CD4-positive, alpha-beta T cell treated with Interleukin-17A for 4 hours (primary cell): Measurements from ENCODE around the gene HAPLN2.
A peak's percentile ranks its signal among the peaks of the same experiment; 100 is the strongest.
"Not testable (repeated sequence)": the region's sequence is repeated elsewhere in the genome, so short reads cannot be mapped to it uniquely, and the experiment has no call there.

ENCODE experiments used
- DNase-seq: peaks from one replicate; pipeline ENCODE4 v3.0.0-alpha.2; 2020; ENCODE audit warnings: mixed read lengths

HAPLN2 gene

DNA sequence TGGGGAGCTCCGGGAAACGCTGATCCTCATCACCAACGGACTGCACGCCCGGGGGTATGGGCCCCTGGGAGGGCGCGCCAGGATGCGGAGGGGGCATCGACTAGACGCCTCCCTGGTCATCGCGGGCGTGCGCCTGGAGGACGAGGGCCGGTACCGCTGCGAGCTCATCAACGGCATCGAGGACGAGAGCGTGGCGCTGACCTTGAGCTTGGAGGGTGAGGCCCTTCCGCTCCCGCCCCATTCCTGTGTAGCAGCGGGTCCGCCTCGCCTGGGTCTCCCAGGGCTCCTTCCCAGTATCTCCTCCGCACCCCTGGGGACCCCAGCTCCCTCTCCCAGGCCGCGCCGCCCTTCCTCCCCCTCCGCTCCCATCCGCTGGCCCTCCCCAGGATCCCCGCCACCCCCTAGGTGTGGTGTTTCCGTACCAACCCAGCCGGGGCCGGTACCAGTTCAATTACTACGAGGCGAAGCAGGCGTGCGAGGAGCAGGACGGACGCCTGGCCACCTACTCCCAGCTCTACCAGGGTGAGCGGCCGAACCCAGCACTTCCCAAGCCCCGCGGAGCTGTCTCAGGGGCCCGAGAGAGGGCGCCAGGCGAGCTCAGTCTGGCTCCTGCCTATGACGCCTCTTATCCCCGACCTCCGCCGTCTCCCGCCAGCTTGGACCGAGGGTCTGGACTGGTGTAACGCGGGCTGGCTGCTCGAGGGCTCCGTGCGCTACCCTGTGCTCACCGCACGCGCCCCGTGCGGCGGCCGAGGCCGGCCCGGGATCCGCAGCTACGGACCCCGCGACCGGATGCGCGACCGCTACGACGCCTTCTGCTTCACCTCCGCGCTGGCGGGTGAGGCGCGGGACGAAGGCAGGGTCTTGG lies 5.0 kb downstream of the HAPLN2 start:
- DNase-seq, result peak; percentile 56

- peak; percentile 20 for DNase-seq
Measured at GRCh38 chr1:156624814-156625435, 5.7 kb downstream of the HAPLN2 start.

GRCh38 chr1:156625436-156626078 lies 6.3 kb downstream of the HAPLN2 start:
- peak; percentile 85 for DNase-seq

GRCh38 chr1:156626079-156626438 lies 6.8 kb downstream of the HAPLN2 start:
- no peak for DNase-seq

GRCh38 chr1:156627313-156627880 lies 8.2 kb downstream of the HAPLN2 start:
- peak; percentile 52 for DNase-seq

- no peak for DNase-seq
Measured at GRCh38 chr1:156629823-156630449, 10.7 kb downstream of the HAPLN2 start.

DNA sequence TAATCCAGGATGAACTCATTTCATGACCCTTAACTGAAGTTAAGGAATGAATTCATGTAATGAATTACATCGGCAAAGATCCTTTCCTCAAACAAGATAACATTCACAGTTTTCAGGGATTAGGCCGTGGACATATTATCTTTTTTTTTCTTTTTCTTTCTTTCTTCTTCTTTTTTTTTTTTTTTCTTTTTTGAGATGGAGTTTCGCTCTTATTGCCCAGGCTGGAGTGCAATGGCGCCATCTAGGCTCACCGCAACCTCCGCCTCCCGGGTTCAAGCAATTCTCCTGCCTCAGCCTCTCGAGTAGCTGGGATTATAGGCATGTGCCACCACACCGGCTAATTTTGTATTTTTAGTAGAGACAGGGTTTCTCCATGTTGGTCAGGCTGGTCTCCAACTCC lies 11.9 kb downstream of the HAPLN2 start:
- not testable (repeated sequence) for DNase-seq

- no peak for DNase-seq
Measured at GRCh38 chr1:156632355-156632754, 13.1 kb downstream of the HAPLN2 start.

- no peak for DNase-seq
Measured at GRCh38 chr1:156638189-156638985, 19.2 kb downstream of the HAPLN2 start.

DNA sequence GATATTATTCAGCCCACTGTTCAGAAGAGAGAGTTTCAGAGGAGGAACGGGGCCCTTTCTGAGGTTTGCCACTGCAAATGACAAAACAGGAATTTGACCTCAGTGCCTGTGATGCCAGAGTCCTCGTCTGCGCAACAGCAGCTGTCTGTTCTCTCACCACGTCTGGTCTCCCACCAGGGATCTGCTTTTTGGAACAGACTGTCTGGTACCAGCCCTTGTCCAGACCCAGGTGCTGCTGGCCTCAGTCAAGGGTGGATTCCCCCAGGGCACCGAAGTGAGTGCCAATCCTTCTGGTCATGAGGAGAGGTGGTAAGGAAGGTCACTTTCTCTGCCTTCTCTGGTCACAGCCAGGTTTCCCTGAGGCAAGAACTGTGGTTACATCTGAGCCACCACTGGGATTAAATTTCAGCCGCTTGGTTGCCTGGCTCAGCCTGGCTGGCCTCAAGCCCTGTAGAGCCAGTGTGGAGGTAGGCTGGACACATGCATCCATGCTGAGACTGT lies 20.4 kb downstream of the HAPLN2 start:
- no peak for DNase-seq

DNA sequence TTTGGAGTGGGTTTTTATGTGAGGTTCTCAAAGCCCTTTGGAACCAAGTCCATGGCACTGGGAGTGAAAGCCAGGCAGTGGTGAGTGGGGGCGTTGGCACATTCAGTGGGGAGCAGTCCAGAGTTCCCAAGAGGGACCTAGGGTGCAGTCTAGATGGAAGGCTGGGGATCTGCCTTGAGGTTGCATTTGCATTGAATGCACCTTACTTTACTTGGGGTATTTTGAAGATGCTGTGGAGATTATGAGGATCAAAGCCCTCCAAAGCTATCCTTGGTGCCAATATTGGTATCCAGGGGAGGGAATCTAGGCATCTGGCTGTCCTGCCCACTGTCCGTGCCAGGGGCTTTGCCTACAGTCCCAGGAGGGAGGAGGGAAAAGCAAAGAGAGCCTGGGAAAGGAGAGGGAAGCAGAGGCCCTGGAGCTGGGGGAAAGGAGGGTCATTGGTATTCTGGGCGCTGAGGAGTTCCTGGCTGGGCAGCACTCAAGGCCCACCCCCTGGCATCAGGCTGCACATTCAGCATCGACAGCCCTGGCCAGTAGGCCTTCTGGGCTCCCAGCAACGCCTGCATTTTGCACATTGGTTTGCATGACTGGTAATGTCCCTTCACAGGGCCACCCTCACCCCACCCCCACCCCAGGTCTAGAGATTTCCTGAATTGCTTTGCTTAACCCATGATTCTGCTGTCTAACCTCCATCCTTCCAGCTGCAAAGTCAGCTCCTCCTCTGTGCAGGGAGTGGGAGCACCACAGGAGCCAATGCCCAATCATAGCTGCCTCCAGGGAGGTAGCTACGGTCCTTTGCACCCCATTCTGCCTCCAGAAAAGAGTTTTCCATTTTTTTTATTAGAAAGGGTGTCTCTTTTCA lies 21.9 kb downstream of the HAPLN2 start:
- no peak for DNase-seq

DNA sequence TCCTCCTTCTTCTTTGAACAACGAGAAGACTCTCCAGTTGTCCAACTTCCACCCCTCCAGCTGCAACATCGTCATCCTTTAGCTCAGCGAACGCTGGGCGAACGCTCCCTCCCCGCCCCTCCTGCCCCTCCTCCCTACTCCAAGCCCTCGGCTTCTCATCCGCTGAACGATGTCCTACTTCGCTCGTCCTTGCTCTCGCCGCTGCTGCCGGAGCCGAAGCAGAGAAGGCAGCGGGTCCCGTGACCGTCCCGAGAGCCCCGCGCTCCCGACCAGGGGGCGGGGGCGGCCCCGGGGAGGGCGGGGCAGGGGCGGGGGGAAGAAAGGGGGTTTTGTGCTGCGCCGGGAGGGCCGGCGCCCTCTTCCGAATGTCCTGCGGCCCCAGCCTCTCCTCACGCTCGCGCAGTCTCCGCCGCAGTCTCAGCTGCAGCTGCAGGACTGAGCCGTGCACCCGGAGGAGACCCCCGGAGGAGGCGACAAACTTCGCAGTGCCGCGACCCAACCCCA lies 22.6 kb downstream of the HAPLN2 start, which contains the start of gene BCAN:
Gene BCAN (plus strand): TSS at position 357 of the 504 bp plus-strand sequence. CDS start 3,938 bp downstream, outside the sequence.
- DNase-seq, result peak; percentile 45

- DNase-seq, result peak; percentile 8
Measured at GRCh38 chr1:156642265-156643048, 23.2 kb downstream of the HAPLN2 start.

DNA sequence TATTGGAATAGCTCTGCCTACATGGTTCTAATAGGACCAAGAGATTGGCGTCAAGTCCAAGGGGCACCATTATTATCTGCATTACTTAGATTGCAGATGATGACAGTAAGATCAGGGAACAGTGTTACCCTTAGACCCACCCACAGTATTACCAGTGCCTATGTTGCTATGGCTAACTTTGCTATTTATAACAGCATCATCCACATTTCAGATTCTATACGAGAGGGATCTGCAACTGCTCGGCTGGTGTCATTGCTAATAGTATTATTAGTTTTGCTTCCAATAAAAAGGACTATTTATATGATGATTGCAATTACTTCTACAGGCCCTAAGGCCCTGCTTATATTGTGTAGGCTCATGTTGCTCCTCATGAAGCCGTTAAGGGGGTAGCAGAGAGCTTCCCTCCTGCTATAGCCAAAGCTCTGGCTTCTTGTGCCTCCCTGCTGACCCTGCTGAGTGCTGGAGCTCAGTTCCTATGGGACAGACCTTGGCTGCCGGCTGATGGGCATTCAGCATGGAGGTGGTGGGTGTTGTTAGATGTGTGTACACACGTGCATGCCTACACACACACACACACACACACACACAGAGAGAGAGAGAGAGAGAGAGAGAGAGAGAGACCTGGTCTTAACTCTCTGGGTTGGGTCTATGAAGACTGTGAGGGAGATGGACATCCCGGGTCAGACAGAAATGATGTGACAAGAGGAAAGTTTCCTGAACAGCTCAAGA lies 24.0 kb downstream of the HAPLN2 start:
- no peak for DNase-seq

DNA sequence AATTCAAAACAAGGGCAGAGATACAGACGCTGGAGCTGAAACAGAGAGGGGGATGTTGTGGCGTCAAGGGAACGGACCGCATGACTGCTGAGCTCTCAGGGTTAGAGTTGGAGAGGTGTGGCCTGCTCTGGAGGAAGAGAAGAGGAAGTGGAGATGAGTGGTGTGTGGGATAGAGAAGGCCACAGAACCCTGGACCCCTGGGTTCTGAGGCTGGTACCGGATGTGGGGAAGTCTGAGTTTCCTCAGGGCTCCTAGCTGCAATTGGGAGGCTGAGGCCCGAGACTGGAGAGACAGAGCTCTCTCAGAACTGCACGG lies 24.5 kb downstream of the HAPLN2 start:
- peak; percentile 5 for DNase-seq

DNA sequence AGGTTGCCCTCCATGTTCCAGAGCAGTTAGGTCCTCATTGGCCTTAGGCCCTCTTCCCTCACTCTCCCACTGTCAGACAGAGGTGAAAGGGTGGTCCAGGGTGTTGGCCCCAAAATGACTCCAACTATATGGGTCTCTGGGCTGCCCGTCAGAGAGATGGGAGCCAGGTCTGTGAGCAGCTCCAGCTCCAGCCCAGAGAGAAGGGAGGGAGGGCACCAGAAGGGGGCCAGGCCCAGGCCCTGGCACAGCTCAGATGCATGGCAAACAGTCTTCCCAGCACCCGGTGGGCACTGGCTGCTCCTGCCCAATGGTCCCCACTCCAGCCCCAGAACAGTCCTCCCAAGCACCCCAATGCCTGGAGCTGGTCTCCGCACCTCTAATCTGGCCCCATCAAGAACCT lies 24.9 kb downstream of the HAPLN2 start:
- DNase-seq, result no peak

DNA sequence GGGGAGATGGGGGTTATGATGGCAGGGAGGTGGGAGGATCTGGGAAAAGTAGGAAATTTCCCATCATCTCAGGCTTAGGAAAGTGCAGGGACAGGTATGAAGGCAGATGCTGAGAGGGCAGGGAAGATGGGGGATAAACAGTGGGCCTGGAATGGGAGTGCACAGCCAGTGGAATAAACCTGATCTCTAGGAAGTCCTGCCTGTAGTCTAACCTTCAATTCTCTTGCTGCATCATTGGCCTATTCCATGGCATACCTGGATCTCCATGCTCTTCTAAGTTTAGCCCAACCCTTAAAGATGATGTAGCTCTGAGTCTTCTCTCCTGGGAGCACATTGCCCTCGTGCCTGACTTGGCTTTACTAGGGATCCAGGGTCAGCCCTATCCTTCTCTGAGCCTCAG lies 25.4 kb downstream of the HAPLN2 start:
- no peak for DNase-seq

DNA sequence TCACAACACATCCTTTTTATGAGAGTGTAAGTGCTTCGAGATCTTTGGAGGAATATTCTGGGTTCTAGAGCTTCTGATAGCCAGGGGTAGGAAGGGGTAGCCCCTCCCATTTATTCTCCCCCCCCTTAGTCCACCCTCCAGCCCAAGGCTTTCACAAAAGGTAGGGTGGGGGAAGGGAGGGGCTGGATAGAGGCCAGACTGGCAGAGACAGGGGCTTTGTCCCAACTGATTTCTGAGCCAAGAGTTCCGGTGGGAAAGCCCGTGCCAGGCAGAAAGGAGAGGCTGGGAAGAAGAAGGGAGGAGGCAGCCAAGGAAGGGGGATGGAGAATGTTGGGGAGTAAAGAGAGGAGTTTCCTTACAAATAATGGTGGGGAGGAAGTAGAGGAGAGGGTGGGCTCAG lies 25.8 kb downstream of the HAPLN2 start:
- no peak for DNase-seq

GRCh38 chr1:156645666-156646065 lies 26.5 kb downstream of the HAPLN2 start:
- DNase-seq, result no peak
